K562 (cell line): ENCODE data around the gene ACSBG1. TPM values are rescaled to one million over a fixed set of nuclear protein-coding genes. Genes with fewer than 3 reads are reported as not detected.

Experiments
- ATAC-seq: fragments of 200-7000 bp; cut with Tn5 transposase; 3 replicates; pipeline ENCODE4 v1.9.1; 2020; ENCODE audit warnings: moderate library complexity
- BruUV-seq: library from RNA; stranded (reverse); fragments of 400-500 nt; replicated peaks from 2 replicates; lab custom pipeline; 2021; lab: Mats Ljungman, UMichigan
- CTCF ChIA-PET: fragments of 300-600 bp; formaldehyde crosslinking; extraction: SDS; loops from one replicate; lab custom pipeline; 2021; ENCODE audit warnings: low intra/inter-chr PET ratio; lab: Yijun Ruan, JAX
- POLR2A ChIA-PET: fragments of 300-600, 350-650 bp; sonication (Branson Sonifier 250); formaldehyde crosslinking; extraction: SDS; loops from one replicate; lab custom pipeline; 2021; ENCODE audit warnings: antibody characterized with exemption, inconsistent platforms; lab: Yijun Ruan, JAX
- DNase-seq, 4 experiments: peaks; one replicate each; pipeline versions ENCODE4 v3.0.0 to v3.0.0-alpha.2; 2011 to 2018; ENCODE audit warnings: low spot score in 3 of 4, mixed read lengths in 3 of 4; ENCODE audit errors: extremely low read depth in 1 of 4
- FAIRE-seq: peaks from 2 replicates; lab custom pipeline; 2011; peaks lifted over from hg19 to GRCh38; lab: Jason Lieb, UNC
- H2AFZ ChIP-seq: 2 replicates; pipeline ENCODE4 v1.6.0; 2011; ENCODE audit warnings: low read depth, low read length, control low read depth, inconsistent platforms
- H3K27ac ChIP-seq: fragments of 200-600 bp; 3 replicates; pipeline ENCODE4 v1.8.0; 2011; ENCODE audit warnings: low read depth, mild to moderate bottlenecking, control low read depth, inconsistent platforms, low read length, moderate library complexity, mixed read lengths; ENCODE audit errors: extremely low read depth
- H3K27me3 ChIP-seq, 2 experiments: fragments of 300-600 bp in 1 of 2; 2 replicates in 1 of 2; 3 replicates in 1 of 2; pipeline versions ENCODE4 v1.6.0 to v1.8.0; 2011; ENCODE audit warnings: inconsistent platforms in 2 of 2, low read length in 2 of 2, mild to moderate bottlenecking in 1 of 2, mixed read lengths in 1 of 2, moderate library complexity in 1 of 2; ENCODE audit not compliant: control insufficient read depth in 2 of 2, insufficient read depth in 2 of 2
- H3K36me3 ChIP-seq: fragments of 300-600 bp; 3 replicates; pipeline ENCODE4 v1.8.0; 2011; ENCODE audit warnings: mild to moderate bottlenecking, low read length, inconsistent platforms; ENCODE audit not compliant: control insufficient read depth, insufficient read depth
- H3K4me1 ChIP-seq, 2 experiments: fragments of 200-600 bp in 1 of 2; replicated peaks in 1 of 2; 2 replicates in 1 of 2; 3 replicates in 1 of 2; pipeline versions ENCODE4 v1.5.1 to v1.8.0; 2011; ENCODE audit warnings: inconsistent platforms in 2 of 2, low read length in 2 of 2, mild to moderate bottlenecking in 1 of 2, mixed read lengths in 1 of 2, moderate library complexity in 1 of 2; ENCODE audit not compliant: control insufficient read depth in 2 of 2, insufficient read depth in 2 of 2
- H3K4me2 ChIP-seq: 2 replicates; pipeline ENCODE4 v1.6.1; 2011; ENCODE audit warnings: low read length, control low read depth, inconsistent platforms, mixed read lengths; ENCODE audit not compliant: insufficient read depth
- H3K4me3 ChIP-seq: fragments of 200-600 bp; sonication (generic), shearing (Covaris generic); 2 replicates; pipeline ENCODE4 v1.5.1; 2016; ENCODE audit warnings: control low read depth, inconsistent platforms
- H3K79me2 ChIP-seq: fragments of 200-600 bp; 3 replicates; pipeline ENCODE4 v1.8.0; 2011; ENCODE audit warnings: low read length, inconsistent platforms; ENCODE audit not compliant: control insufficient read depth, insufficient read depth
- H3K9ac ChIP-seq, 2 experiments: 2 replicates each; pipeline versions ENCODE4 v1.6.0 to v1.6.1; 2011; ENCODE audit warnings: low read depth in 2 of 2, low read length in 2 of 2, control low read depth in 1 of 2, inconsistent platforms in 1 of 2, mild to moderate bottlenecking in 1 of 2, mixed read lengths in 1 of 2; ENCODE audit not compliant: insufficient read depth in 1 of 2
- H3K9me1 ChIP-seq: one replicate; pipeline ENCODE4 v1.6.0; 2011; ENCODE audit warnings: inconsistent platforms, mild to moderate bottlenecking, low read length, moderate library complexity; ENCODE audit not compliant: control insufficient read depth, insufficient read depth
- H3K9me3 ChIP-seq: replicated peaks from 2 replicates; pipeline ENCODE4 v1.5.1; 2011; ENCODE audit warnings: low read depth, low read length, inconsistent platforms; ENCODE audit not compliant: control insufficient read depth, insufficient read depth
- H4K20me1 ChIP-seq: replicated peaks from 2 replicates; pipeline ENCODE4 v1.6.1; 2011; ENCODE audit warnings: low read length, inconsistent platforms, mixed read lengths; ENCODE audit not compliant: control insufficient read depth, insufficient read depth
- CSDE1 ChIP-seq, 2 experiments: fragments of 450-650 bp; IDR thresholded peaks; 2 replicates each; pipeline ENCODE4 v1.6.1; 2016; ENCODE audit warnings: mild to moderate bottlenecking in 1 of 2
- DPF2 ChIP-seq: fragments of 450-650 bp; IDR thresholded peaks from 2 replicates; pipeline ENCODE4 v1.6.1; 2016
- EHMT2 ChIP-seq: fragments of 450-650 bp; IDR thresholded peaks from 2 replicates; pipeline ENCODE4 v1.6.1; 2018; ENCODE audit warnings: antibody characterized with exemption
- HDAC2 ChIP-seq: fragments of 450-650 bp; IDR thresholded peaks from 2 replicates; pipeline ENCODE4 v1.6.1; 2016; ENCODE audit warnings: mild to moderate bottlenecking
- IRF1 ChIP-seq: sonication (generic); formaldehyde crosslinking; IDR thresholded peaks from 2 replicates; pipeline ENCODE4 v1.8.0; 2022; ENCODE audit warnings: missing genetic modification reagents, mild to moderate bottlenecking, borderline replicate concordance
- NCOR1 ChIP-seq: fragments of 450-650 bp; IDR thresholded peaks from 2 replicates; pipeline ENCODE4 v1.6.1; 2016; ENCODE audit warnings: mild to moderate bottlenecking, moderate library complexity
- PRDM10 ChIP-seq: fragments of 450-650 bp; IDR thresholded peaks from 2 replicates; pipeline ENCODE4 v1.6.1; 2018; ENCODE audit not compliant: partially characterized antibody
- RCOR1 ChIP-seq, 2 experiments: IDR thresholded peaks; 2 replicates each; pipeline ENCODE4 v1.6.1; 2012; ENCODE audit warnings: low read depth in 2 of 2, low read length in 2 of 2, borderline replicate concordance in 1 of 2, improper control_type of control experiment in 1 of 2
- SMARCE1 ChIP-seq: fragments of 450-650 bp; IDR thresholded peaks from 2 replicates; pipeline ENCODE4 v1.7.1; 2016; ENCODE audit warnings: mild to moderate bottlenecking
- TAF7 ChIP-seq: fragments of 450-650 bp; IDR thresholded peaks from 2 replicates; pipeline ENCODE4 v1.6.1; 2016; ENCODE audit warnings: missing genetic modification characterization, missing compliant biosample characterization
- ZNF134 ChIP-seq: fragments of 250-450 bp; sonication (Bioruptor Pico); conservative IDR thresholded peaks from 2 replicates; pipeline ENCODE4 v1.4.0; 2020
- ZNF408 ChIP-seq: fragments of 250-450 bp; sonication (Bioruptor Pico); IDR thresholded peaks from 2 replicates; pipeline ENCODE4 v1.4.0; 2020; ENCODE audit warnings: low read depth, mild to moderate bottlenecking, moderate library complexity
- WGBS: fragments of 100-300 bp; shearing (Covaris generic); methylation state at CpG from one replicate; pipeline ENCODE4 v1.1.6; 2016; ENCODE audit warnings: low coverage, mixed read lengths; ENCODE audit not compliant: insufficient coverage; ENCODE audit errors: missing lambda C conversion rate; 5-methylcytosine and 5-hydroxymethylcytosine counted together
- in situ Hi-C: fragments of 300-500 bp; cut with MboI; formaldehyde crosslinking; loops from 4 replicates; pipeline ENCODE4 v1.15.0; 2018; ENCODE audit warnings: inconsistent platforms, mixed read lengths
- intact Hi-C: fragments of 100-400 bp; cut with micrococcal nuclease; formaldehyde crosslinking; loops from 2 replicates; pipeline ENCODE4 v1.14.2; 2022
- polyA plus RNA-seq, 8 experiments: library from polyadenylated mRNA; depleted of rRNA in 4 of 8; stranded (reverse) in 5 of 8; unstranded in 3 of 8; fragments of >200 nt; fragmentation: Nextera tagmentation in 2 of 8; fragmentation: Illumina TruSeq in 1 of 8; extraction: Ambion mirVana in 2 of 8; extraction: Trizol in 1 of 8; gene quantifications; 2 replicates each; pipeline versions ENCODE4 v1.2.1 to v1.2.3, GENCODE V29; 2011 to 2014; ENCODE audit warnings: inconsistent platforms in 1 of 8, missing spikeins in 1 of 8
- total RNA-seq, 7 experiments: library from RNA; depleted of rRNA in 6 of 7; stranded (reverse); fragments of >200 nt in 6 of 7; fragmentation: Illumina TruSeq in 2 of 7; extraction: Trizol in 2 of 7; gene quantifications; 2 replicates each; pipeline versions ENCODE4 v1.2.1 to v1.2.3, GENCODE V29; 2011 to 2021; ENCODE audit warnings: low replicate concordance in 1 of 7
- TF ChIP-seq, protein P1 (sequence below): sonication (generic); formaldehyde crosslinking; IDR thresholded peaks from 2 replicates; pipeline ENCODE4 v1.9.0; 2022; ENCODE audit warnings: mild to moderate bottlenecking, missing genetic modification reagents

The ACSBG1 gene
- total and polyA plus RNA-seq, 9 of the 15 experiments (the other 6 are each of a cell fraction or from before 2014, with no cell fraction given), result 0.36 to 6.4 (median 2.5) TPM

DNA sequence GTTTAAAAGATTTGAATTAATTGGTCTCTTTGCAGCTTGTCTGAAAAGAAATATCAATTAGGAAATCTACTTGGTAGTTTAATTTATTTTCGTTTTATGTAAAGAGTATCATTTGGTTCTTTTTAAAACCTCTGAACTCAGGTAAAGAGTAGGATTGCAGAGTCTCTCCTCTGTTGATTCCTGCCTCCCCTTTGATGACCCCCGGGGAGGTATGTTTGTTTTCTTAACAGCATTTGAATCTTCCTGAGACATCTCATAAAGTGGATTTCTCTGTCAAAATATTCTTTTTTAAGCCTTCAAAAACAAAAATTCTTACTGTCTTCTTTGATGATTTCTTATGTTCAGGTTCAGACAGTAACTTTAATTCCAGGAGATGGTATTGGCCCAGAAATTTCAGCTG is 77.2 kb downstream of the ACSBG1 start (continued):
- TF ChIP-seq RCOR1 (IDR thresholded peaks at IDR 0.05; ENCODE audit: borderline replicate concordance in 1 of 2, low read depth in 2 of 2, low read length in 2 of 2) (no peak), SMARCE1 (no peak), DPF2 (no peak), ZNF408 (CRISPR knock-in tag) (no peak), PRDM10 (no peak), EHMT2 (no peak), NCOR1 (no peak)

- H3K9me1 ChIP-seq, result no peaks in the 10 kb centered on the region
- 37% methylated on average over 1 of the region's 1 CpG for WGBS
- POLR2A ChIA-PET, result interaction anchor here (1.2 kb wide), 2 partner anchors 9 to 10 kb away, joined by 3 to 5 read pairs; no protein-coding TSS in a partner anchor
- peaks cover 16% of the 10 kb centered on the region; the same call in 2 of the 3 replicates for H3K79me2 ChIP-seq
- peaks cover 61% of the 10 kb centered on the region; the same call in 2 of the 3 replicates for H3K36me3 ChIP-seq
- DNase-seq (no peak), FAIRE-seq (no peak), ATAC-seq (no peak)
- H4K20me1 ChIP-seq, result no peaks in the 10 kb centered on the region
- no peak overlapping the region for H3K4me3 ChIP-seq
- no peaks in the 10 kb centered on the region for H3K9me3 ChIP-seq
- in situ Hi-C loops, result no loop called here
- H2AFZ ChIP-seq, result no peak overlapping the region
- H3K27me3 ChIP-seq, result no peaks in the 10 kb centered on the region
- H3K4me1 ChIP-seq, result no peaks in the 10 kb centered on the region
- intact Hi-C loops, result no loop called here
- H3K27ac ChIP-seq, result no peak overlapping the region
- no TSS peak for BruUV-seq
- H3K4me2 ChIP-seq, result no peak overlapping the region
- CTCF ChIA-PET, result no interaction called here
- no peak for TF ChIP-seq TAF7 (tag)
- TF ChIP-seq IRF1 (CRISPR knock-in tag), result no peak
- TF ChIP-seq ZNF134 (CRISPR knock-in tag), result no peak
- TF ChIP-seq, protein P1, sequence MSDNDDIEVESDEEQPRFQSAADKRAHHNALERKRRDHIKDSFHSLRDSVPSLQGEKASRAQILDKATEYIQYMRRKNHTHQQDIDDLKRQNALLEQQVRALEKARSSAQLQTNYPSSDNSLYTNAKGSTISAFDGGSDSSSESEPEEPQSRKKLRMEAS, result no peak
- no peak for TF ChIP-seq HDAC2
- TF ChIP-seq CSDE1 (IDR thresholded peaks at IDR 0.05), result no peak
- TF ChIP-seq, all 486 proteins: peak for 0
- no peak overlapping the region for H3K9ac ChIP-seq
Measured at GRCh38 chr15:78156653-78157052, 77.7 kb downstream of the ACSBG1 start.
